GM11168 (cell line): ENCODE data around the gene RAMACL.

Experiments
- in situ Hi-C: fragments of 300-500 bp; cut with MboI; formaldehyde crosslinking; loops from one replicate; pipeline ENCODE4 v1.12.0; 2022; ENCODE audit warnings: low sequenced_read_pairs; ENCODE audit not compliant: unreplicated experiment

The RAMACL gene

GRCh38 chr6:166561771-166562359 is 24.6 kb downstream of the RAMACL start:
- in situ Hi-C loops = no loop called here

GRCh38 chr6:166560222-166560621 is 26.3 kb downstream of the RAMACL start:
- in situ Hi-C loops = no loop called here

GRCh38 chr6:166559662-166560061 is 26.8 kb downstream of the RAMACL start:
- in situ Hi-C loops = no loop called here

- in situ Hi-C loops = no loop called here
Observed at GRCh38 chr6:166559211-166559610, 27.3 kb downstream of the RAMACL start.

DNA sequence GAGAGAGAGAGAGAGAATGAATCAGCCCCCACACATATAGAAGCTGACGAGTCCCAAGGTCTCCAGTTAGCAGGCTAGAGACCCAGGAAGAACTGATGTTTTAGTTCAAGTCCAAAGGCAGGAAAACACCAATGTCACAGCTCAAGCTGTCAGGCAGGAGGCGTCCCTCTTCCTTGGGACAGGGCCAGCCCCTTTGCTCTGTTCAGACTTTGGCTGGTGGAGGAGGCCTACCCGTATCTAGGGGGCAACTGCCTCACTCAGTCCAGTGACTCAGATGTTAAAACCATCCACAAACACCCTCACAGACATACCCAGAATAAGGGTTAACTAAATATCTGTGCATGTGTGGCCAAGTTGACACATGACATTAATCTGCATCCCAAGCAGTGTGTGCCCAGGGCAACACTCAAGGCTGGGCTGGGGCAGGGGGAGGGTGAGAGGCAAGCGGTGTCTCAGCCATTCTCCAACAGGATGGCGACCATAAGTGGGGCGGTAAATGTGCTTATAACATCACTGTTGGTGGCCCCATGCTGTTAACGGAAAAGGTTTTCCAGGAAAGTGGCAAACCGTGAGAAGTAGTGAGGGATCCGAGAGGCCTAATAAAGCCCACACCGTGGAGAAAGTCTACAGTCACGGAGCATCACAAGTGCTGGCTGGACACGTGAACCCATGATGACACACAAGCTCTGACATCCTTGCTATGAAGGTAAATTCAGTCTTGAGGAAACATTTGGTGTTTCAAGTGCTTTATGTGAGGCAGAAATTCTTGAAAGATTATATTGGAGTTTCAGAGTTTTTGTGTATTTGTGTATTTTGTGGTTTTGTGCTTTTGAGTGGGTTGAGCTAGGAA is 28.1 kb downstream of the RAMACL start:
- in situ Hi-C loops = no loop called here

DNA sequence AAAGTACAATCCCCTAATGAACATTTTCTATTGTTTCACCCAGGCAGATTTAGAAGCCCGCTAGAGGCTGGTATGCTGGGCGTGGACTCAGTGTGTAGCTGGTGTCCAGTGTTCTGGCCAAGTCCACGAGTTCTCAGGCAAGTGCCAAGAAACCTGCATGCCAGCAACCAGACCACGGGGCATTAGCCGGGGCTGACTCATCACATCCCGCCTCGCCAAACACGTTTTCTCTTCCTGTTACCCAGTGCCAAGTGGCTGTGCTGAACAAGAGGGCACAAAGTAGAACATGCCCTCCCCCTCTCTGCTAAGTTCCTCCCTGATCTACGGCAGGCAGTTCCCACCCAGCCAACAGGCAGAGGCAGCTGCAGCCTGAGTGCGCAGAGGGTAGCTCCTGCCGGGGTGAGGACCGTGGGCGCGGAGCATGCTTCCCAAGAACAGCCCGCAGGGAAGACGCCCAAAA is 29.6 kb downstream of the RAMACL start:
- in situ Hi-C loops = no loop called here

DNA sequence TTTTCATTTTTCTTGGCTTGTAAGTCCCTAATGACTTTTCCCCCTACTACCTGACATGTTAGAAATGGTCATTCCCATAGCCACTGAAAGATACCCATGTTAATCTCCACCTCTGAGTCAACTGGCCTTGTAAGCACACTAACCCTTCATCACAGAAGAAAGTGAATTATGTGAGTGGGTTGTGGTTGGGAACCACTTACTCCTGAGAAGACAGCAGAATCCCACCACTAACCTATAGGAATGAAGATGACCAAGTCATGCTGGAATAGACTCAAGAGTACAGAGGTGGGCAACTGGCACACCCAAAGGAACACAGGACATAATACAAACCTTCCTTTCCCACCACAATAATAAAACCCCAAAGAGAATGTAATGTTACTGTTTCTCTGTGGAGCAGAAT is 30.1 kb downstream of the RAMACL start:
- in situ Hi-C loops = no loop called here

DNA sequence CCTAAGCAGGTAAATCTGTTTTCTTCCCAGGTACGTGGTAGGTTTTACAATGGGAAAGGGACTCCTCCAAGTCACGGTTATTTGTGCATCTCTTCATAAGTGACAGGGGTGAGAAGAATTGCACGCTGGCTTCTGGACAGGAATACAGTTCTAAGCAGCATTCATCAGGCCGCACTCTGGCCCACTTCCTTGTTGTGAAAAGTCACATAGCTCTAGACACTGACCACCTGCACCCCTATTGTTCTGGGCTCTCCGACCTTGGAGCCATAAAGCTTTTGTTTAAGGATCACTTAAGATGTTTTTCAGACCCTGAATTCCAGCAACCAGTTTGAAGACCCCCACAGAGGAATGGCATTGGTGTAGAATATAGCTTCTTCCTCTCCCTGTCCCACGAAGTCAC is 31.4 kb downstream of the RAMACL start:
- in situ Hi-C loops = no loop called here

- in situ Hi-C loops = no loop called here
Observed at GRCh38 chr6:166554316-166554715, 32.2 kb downstream of the RAMACL start.

GRCh38 chr6:166553563-166554271 is 32.8 kb downstream of the RAMACL start:
- in situ Hi-C loops = no loop called here

DNA sequence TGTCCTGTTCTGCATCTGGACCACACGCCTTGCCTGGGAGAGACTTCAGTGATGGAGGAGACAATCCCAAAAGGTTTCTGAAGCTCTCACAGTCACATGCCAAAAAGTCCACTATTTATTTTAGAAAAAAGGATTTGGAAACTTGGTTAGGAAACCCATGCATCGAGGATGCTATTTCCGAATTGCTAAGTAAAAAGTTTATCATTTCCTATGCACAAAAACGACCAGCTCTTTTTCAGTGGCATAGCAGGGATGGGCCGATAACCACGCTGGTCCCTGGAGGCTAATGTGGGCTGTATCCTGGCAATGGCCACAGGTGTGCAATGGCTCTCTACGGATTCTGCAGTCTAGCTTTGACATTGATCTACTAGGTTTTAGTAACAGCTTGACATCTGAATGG is 33.9 kb downstream of the RAMACL start:
- in situ Hi-C loops = no loop called here

- in situ Hi-C loops = no loop called here
Observed at GRCh38 chr6:166551754-166552495, 34.6 kb downstream of the RAMACL start.

DNA sequence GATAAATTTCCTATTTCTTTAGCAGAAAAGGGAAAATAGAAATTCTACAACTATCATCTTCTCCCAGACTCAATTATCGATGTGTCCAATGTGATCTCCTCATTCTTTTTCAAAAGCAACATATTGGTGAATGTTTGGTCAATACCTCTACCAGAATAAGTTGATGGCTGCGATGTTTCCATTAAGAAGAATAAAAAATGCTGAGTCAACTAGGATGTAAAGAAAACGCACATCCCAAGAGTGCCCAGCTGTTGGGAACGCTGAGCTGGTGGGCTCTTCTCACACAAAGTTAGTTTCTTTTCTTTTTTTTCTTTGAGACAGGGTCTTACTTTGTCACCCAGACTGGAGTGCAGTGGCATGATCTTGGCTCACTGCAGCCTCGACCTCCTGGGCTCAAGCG is 39.8 kb downstream of the RAMACL start:
- in situ Hi-C loops = no loop called here

GRCh38 chr6:166545156-166546034 is 41.1 kb downstream of the RAMACL start:
- in situ Hi-C loops = no loop called here

DNA sequence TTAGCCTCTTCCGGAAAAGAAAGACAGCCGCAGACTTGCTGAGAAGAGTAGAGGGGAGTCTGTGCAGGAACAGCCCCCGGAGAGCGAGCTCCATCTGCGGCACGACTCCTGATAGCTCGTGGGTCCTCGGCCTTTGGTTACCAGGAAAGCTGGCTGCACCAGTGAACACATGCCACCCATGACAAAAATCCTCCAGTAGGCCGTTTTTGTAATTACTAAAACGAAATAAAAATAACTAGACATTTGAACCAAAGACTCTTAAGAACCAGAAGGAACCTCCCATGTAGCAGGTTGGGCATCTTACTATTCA is 42.2 kb downstream of the RAMACL start:
- in situ Hi-C loops = no loop called here

DNA sequence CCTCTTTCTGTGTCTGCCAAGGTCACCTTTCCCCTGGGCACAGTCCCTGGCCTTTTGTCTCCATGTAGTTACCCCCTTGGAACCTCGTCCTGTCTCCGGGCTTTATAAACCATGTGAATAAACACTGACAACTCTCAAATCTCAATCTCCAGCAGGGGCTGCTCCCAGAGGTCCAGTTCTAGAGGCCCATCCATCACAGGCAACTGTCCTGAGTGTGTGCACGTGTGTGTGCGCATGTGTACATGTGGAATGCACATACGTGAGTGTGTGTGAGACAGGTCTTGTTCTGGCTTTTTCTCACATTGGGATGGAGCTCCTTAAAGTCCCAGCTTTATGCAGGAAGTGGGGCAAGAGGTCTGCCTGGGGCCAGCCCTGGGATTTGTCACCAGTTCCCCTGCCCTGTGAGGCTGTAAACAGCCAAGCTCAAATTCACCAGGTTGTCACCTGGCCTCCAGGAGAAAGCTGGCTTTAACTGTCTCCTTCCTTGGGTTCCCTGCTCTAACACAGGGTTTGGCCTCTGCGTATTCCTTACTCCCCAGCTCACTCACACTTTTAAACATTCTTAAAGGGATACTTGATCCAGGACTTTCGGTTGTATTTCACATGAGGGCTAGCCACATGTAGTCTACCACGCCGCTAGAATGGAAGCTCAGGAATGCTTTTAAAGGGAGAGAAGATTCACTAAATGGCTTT is 42.7 kb downstream of the RAMACL start:
- in situ Hi-C loops = no loop called here

DNA sequence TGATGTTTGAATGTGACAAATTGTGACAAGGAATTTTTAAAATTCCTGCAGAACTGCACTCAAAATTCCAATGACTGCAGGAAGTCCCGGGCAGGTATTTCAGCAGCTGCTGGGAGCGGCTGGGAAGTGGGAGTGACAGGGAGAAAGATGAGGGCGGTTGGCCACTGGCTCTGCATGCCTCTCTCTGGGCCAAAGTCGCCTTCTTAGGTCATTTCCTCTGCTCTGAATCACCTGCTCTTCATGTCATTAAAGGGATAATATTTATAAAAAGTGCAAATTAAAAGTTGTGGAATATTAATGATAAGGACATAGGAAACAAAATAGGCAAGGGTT is 43.9 kb downstream of the RAMACL start:
- in situ Hi-C loops = no loop called here

DNA sequence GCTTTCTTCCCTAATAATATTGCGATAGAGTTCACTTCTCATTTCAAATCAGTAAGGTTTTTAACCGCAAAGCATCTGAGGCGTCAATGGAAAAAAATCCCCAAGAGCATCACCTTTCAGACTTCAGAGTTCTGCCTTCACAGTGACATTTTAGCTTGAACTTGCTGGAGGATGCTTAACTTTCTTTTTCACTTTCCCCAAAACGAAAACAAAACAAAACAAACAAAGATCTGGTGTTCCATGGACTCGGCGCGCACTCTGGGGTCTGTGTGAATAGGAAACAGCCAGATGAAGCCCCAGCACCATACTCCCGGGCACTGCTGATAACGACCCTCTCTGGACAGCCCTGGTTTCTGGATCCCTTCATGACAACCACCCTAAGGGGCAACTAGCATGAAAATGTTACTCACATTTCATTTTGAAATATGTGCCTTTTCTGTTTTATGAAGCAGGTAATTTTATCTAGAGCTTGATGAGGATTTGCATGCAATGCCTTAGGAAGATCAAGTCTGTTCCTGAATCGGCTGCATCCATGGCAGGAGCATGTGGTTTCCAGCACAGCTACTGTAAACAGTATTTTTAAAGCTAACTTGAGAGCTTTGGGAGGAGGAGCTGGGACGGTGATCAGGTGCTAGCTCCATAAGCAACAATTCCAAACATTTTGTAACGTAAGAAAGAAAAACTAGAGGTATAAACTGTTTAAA is 44.5 kb downstream of the RAMACL start:
- in situ Hi-C loops = no loop called here

- in situ Hi-C loops = no loop called here
Observed at GRCh38 chr6:166541366-166541765, 45.1 kb downstream of the RAMACL start.
